Osteoblast (primary cell): Measurements from ENCODE around the gene RAP1GAP. TPM values are rescaled to one million over a fixed set of nuclear protein-coding genes. Genes with fewer than 3 reads are reported as not detected.
"Not testable (repeated sequence)": the region's sequence is repeated elsewhere in the genome, so short reads cannot be mapped to it uniquely, and the experiment has no call there.

Experiments
- DNase-seq: peaks from one replicate; pipeline ENCODE4 v3.0.0; 2011; ENCODE audit warnings: low spot score, mixed read lengths; ENCODE audit not compliant: insufficient read length; ENCODE audit errors: missing footprints
- H2AFZ ChIP-seq: 2 replicates; pipeline ENCODE4 v1.6.0; 2011; ENCODE audit warnings: mild to moderate bottlenecking, low read length
- H3K27ac ChIP-seq: 2 replicates; pipeline ENCODE4 v1.5.1; 2011; ENCODE audit warnings: mild to moderate bottlenecking, low read depth, low read length, moderate library complexity
- H3K27me3 ChIP-seq: 2 replicates; pipeline ENCODE4 v1.6.0; 2012; ENCODE audit warnings: mild to moderate bottlenecking, control low read depth, inconsistent platforms, low read length, moderate library complexity; ENCODE audit not compliant: insufficient read depth
- H3K36me3 ChIP-seq: 2 replicates; pipeline ENCODE4 v1.5.1; 2011; ENCODE audit warnings: mild to moderate bottlenecking, low read length, control low read depth, moderate library complexity; ENCODE audit not compliant: insufficient read depth
- H3K4me1 ChIP-seq: 2 replicates; pipeline ENCODE4 v1.5.1; 2011; ENCODE audit warnings: mild to moderate bottlenecking, low read length, control low read depth, moderate library complexity; ENCODE audit not compliant: insufficient read depth
- H3K4me2 ChIP-seq: 2 replicates; pipeline ENCODE4 v1.6.0; 2011; ENCODE audit warnings: mild to moderate bottlenecking, low read length; ENCODE audit not compliant: insufficient read depth
- H3K4me3 ChIP-seq: fragments of 200-600 bp; sonication (generic); 3 replicates; pipeline ENCODE4 v1.5.1; 2012; ENCODE audit warnings: mild to moderate bottlenecking, low read length, inconsistent platforms; ENCODE audit not compliant: insufficient read depth
- H3K79me2 ChIP-seq: 2 replicates; pipeline ENCODE4 v1.6.0; 2012; ENCODE audit warnings: mild to moderate bottlenecking, low read length, control low read depth, inconsistent platforms; ENCODE audit not compliant: insufficient read depth
- H3K9me3 ChIP-seq: 2 replicates; pipeline ENCODE4 v1.5.1; 2011; ENCODE audit warnings: low read depth, low read length, control low read depth
- H4K20me1 ChIP-seq: 2 replicates; pipeline ENCODE4 v1.6.0; 2012; ENCODE audit warnings: mild to moderate bottlenecking, low read length, control low read depth; ENCODE audit not compliant: insufficient read depth
- CTCF ChIP-seq: IDR thresholded peaks from 2 replicates; pipeline ENCODE4 v1.5.1; 2011; ENCODE audit warnings: mild to moderate bottlenecking, low read depth, low read length, moderate library complexity; ENCODE audit errors: extremely low read depth
- total RNA-seq: library from RNA; depleted of rRNA; stranded (reverse); fragments of >200 nt; gene quantifications from 2 replicates; pipeline ENCODE4 v1.2.3, GENCODE V29; 2012

Gene RAP1GAP
- total RNA-seq, 1 donor = under 0.01 TPM

GRCh38 chr1:21633141-21633755 is 35.9 kb downstream of the RAP1GAP start:
- Histone ChIP-seq H3K4me1 (no peaks in the 10 kb centered on the region), H4K20me1 (no peaks in the 10 kb centered on the region), H3K27me3 (peaks cover 10% of the 10 kb centered on the region), H2AFZ (no peak overlapping the region), H3K9me3 (no peaks in the 10 kb centered on the region), H3K36me3 (no peaks in the 10 kb centered on the region), H3K4me2 (no peak overlapping the region), H3K4me3 (no peak overlapping the region), H3K27ac (no peak overlapping the region), H3K79me2 (no peaks in the 10 kb centered on the region)
- no peak for TF ChIP-seq CTCF
- DNase-seq = no peak

DNA sequence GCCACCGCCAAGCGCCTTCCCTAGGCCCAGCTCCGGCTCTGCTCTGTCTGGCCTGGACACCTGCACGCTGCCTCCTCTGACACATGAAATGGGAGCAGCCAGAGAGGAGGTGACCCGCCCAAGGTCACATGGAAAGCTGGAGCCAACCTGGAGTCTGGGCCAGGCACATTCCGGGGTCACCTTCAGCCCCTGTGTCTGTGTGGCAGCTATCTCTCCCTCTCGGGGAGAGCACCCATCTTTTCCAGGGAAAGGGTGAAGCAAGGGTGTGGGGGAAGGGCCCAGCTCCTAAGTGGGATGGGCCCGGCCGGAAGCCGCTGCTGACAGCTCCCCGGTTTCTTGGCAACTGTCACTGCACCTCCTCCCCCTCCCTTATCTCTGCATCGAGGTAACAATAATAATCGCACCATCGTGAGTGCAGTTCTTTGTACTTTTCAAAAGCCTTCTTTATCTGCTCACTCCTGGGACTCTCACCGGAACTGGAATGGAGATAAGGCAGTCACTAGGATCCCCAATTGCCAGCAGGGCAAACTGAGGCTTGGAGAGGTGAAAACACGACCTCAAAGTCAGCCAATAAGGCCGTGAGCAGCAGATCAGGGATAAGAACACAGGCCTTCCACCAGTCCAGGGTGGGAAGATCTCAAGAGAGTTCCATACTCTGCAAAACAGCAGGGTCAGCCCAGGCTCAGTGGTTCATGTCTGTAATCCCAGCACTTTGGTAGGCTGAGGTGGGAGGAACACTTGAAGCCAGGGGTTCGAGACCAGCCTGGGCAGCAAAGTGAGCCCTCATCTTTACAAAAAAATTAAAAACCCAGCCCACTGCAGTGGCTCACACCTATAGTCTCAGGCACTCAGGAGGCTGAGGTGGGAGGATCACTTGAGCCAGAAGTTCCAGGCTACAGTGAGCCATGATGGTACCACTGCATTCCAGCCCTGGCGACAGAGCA is 36.9 kb downstream of the RAP1GAP start:
- Histone ChIP-seq H3K27ac (no peak overlapping the region), H3K4me3 (no peak overlapping the region), H3K79me2 (no peaks in the 10 kb centered on the region), H3K27me3 (peaks cover 10% of the 10 kb centered on the region), H3K4me2 (no peak overlapping the region), H4K20me1 (no peaks in the 10 kb centered on the region), H3K9me3 (no peaks in the 10 kb centered on the region), H2AFZ (no peak overlapping the region), H3K4me1 (no peaks in the 10 kb centered on the region), H3K36me3 (no peaks in the 10 kb centered on the region)
- no peak for DNase-seq
- no peak for TF ChIP-seq CTCF

DNA sequence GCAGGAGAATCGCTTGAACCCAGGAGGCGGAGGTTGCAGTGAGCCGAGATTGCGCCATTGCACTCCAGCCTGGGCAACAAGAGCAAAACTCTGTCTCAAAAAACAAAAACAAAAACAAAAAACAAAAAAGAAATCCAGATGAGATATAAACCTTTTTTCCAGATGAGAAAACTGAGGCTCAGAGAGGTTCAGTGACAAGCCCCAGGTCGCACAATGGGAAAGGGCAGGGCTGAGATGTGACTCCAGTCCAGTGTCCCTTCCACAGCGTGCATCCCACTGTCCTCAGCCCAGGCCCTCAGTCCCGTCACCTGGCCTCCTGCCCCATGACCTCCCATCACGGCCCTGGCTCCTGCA is 37.6 kb downstream of the RAP1GAP start:
- not testable (repeated sequence) for H3K4me3 ChIP-seq, H3K9me3 ChIP-seq, H3K36me3 ChIP-seq, H3K79me2 ChIP-seq, H3K4me1 ChIP-seq, H4K20me1 ChIP-seq, H3K4me2 ChIP-seq, DNase-seq, H3K27ac ChIP-seq, H2AFZ ChIP-seq
- peaks cover 10% of the 10 kb centered on the region for H3K27me3 ChIP-seq

DNA sequence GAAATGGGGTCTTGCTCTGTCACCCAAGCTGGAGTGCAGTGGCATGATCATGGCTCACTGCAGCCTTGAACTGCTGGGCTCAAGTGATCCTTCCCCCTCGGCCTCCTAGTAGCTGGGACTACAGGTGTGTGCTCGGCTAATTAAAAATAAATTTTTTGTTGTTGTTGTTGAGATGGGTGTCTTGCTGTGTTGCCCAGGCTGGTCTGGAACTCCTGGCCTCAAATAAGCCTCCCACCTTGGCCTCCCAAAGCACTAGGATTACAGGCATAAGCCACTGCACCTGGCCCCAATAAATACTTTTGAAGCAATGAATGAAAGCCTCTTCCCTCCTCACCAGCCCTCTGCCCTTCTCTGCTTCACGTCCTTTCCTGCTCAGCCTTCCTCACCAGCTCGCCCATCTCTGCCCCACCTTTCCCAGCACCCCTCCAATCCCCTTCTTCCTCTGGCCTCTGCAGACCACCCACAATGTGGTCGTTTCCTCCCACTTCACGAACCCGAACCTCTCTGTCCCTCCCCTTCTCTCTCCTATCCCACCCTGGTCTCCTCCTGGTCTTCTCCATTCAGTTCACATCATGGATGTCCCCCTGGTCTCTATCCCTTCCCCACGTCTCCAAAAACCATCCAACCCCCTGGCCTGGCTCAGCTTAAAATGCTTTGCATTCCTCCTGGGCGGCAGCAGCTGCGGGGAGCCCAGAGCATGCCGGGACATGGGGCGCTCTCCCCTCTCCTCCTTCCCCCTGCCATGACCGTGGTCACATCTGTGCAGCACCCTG is 38.4 kb downstream of the RAP1GAP start:
- Histone ChIP-seq H3K4me2 (no peak overlapping the region), H3K4me3 (no peak overlapping the region), H4K20me1 (no peaks in the 10 kb centered on the region), H3K36me3 (no peaks in the 10 kb centered on the region), H3K79me2 (no peaks in the 10 kb centered on the region), H3K9me3 (no peaks in the 10 kb centered on the region), H3K27ac (no peak overlapping the region), H2AFZ (no peak overlapping the region), H3K4me1 (no peaks in the 10 kb centered on the region), H3K27me3 (peaks cover 6% of the 10 kb centered on the region)
- TF ChIP-seq CTCF = no peak
- no peak for DNase-seq
